Fibroblast of mammary gland (primary cell): Measurements from ENCODE around the gene GSG1L.

Experiments used
- DNase-seq: peaks from one replicate; pipeline ENCODE4 v3.0.0-alpha.2; 2010; ENCODE audit warnings: low read depth
- H3K4me3 ChIP-seq: 2 replicates; pipeline ENCODE4 v1.5.1; 2011; ENCODE audit warnings: low read depth, mild to moderate bottlenecking, low read length, moderate library complexity; ENCODE audit not compliant: control insufficient read depth
- TF ChIP-seq, protein P1 (sequence below): conservative IDR thresholded peaks from 2 replicates; pipeline ENCODE4 v1.5.1; 2011; ENCODE audit warnings: low read depth, low read length, inconsistent platforms; ENCODE audit not compliant: control insufficient read depth, insufficient read depth

Gene GSG1L

GRCh38 chr16:28107232-28107631 lies 43.7 kb upstream of the GSG1L start:
- TF ChIP-seq, protein P1, sequence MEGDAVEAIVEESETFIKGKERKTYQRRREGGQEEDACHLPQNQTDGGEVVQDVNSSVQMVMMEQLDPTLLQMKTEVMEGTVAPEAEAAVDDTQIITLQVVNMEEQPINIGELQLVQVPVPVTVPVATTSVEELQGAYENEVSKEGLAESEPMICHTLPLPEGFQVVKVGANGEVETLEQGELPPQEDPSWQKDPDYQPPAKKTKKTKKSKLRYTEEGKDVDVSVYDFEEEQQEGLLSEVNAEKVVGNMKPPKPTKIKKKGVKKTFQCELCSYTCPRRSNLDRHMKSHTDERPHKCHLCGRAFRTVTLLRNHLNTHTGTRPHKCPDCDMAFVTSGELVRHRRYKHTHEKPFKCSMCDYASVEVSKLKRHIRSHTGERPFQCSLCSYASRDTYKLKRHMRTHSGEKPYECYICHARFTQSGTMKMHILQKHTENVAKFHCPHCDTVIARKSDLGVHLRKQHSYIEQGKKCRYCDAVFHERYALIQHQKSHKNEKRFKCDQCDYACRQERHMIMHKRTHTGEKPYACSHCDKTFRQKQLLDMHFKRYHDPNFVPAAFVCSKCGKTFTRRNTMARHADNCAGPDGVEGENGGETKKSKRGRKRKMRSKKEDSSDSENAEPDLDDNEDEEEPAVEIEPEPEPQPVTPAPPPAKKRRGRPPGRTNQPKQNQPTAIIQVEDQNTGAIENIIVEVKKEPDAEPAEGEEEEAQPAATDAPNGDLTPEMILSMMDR = no peak
- DNase-seq = no peak

GRCh38 chr16:28106467-28107215 lies 43.1 kb upstream of the GSG1L start:
- TF ChIP-seq, protein P1 = no peak
- DNase-seq = no peak
- no peak overlapping the region for H3K4me3 ChIP-seq

More at GRCh38 chr16:28107232-28107631, 43.7 kb upstream of the GSG1L start:
- H3K4me3 ChIP-seq = no peak overlapping the region

DNA sequence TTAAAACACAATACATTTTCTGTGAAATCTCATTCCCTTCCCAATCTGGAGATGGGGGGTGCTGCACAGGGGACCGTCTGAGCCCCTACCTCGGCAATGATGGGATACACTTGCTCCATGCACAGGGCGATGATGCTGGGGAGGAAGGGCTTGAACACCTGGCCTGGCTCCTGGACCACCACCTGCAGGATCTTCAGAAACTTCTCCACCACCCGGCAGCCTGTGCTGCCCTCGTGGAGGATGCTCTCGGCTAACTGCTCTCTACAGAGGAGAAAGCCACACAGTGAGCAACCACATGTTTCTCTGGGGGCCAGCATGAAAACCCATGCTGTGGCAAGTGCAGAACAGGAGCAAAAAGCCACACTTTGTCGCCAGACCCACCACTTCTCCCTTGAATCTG lies 42.4 kb upstream of the GSG1L start:
- no peak overlapping the region for H3K4me3 ChIP-seq
- TF ChIP-seq, protein P1 = no peak
- DNase-seq = no peak

DNA sequence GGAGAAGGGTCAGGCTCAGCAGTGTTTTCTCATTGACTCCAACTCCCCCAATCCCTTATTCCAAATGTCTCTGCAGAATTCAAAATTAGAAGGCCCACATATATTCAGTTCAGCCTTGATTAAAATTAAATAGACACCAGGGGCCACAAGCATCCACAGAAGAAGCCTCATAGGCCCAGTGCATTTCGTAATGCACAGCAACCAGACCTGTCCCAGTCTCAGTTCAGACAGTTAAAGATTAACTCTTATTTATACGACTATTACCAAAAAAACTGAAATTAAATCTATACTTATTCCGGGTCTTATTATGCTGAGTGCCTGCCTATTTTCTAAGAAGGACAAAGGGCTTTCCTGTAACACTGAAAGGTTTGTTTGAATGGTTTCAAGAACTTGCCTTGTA lies 41.8 kb upstream of the GSG1L start:
- no peak overlapping the region for H3K4me3 ChIP-seq
- DNase-seq = no peak
- TF ChIP-seq, protein P1 = no peak

GRCh38 chr16:28104404-28104803 lies 40.9 kb upstream of the GSG1L start:
- TF ChIP-seq, protein P1 = no peak
- DNase-seq = no peak
- H3K4me3 ChIP-seq = no peak overlapping the region

DNA sequence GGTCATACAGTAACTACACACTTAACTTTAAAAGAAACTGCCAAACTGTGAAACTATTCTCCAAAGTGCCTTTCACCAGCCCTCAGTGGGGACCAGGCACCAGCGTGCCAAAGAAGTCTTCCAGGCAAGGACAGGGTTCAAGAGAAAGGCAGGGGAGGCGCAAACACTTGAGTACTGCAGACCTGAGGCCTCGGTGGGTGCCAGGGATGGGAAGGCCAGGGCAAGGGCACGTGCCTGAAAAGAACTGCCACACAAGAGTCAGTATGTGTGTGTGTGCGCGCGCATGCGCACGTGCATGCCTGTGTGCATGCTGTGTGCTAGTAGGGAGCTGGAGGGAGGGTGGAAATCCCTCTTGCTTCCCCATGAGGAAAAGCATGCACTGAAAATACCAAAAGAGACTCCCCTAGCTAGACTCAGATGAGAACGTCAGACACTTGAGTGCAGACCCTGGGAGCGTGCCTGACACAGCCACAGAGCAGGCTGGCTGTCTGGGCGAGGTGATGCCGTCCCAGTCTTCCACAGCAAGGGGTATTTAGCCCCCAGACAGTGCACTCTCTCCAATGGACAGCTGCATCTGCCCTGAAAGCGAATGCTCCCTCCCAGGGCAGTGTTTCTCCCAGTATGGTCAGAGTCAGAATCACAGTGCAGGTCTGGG lies 40.1 kb upstream of the GSG1L start:
- H3K4me3 ChIP-seq = no peak overlapping the region
- TF ChIP-seq, protein P1 = no peak
- no peak for DNase-seq

- no peak for DNase-seq
- H3K4me3 ChIP-seq = no peak overlapping the region
- TF ChIP-seq, protein P1 = no peak
Observed at GRCh38 chr16:28101533-28101890, 38.0 kb upstream of the GSG1L start.
